SJSA1 (cell line): ENCODE results near the gene MPC1. TPM values are rescaled to one million over a fixed set of nuclear protein-coding genes. Genes with fewer than 3 reads are reported as not detected.

Experiments used
- DNase-seq, 2 experiments: peaks; one replicate each; pipeline ENCODE4 v3.0.0-alpha.2; 2015 to 2020; ENCODE audit warnings: low spot score in 2 of 2, low read depth in 1 of 2
- H3K27ac ChIP-seq: fragments of 250-450 bp; sonication (Bioruptor Pico); 2 replicates; pipeline ENCODE4 v1.5.1; 2020; ENCODE audit warnings: mild to moderate bottlenecking, moderate library complexity
- H3K27me3 ChIP-seq: fragments of 250-450 bp; sonication (Bioruptor Pico); replicated peaks from 2 replicates; pipeline ENCODE4 v1.5.1; 2020; ENCODE audit warnings: mild to moderate bottlenecking, moderate library complexity
- H3K36me3 ChIP-seq: fragments of 250-450 bp; sonication (Bioruptor Pico); 2 replicates; pipeline ENCODE4 v1.5.1; 2020; ENCODE audit warnings: mild to moderate bottlenecking
- H3K4me1 ChIP-seq: fragments of 250-450 bp; sonication (Bioruptor Pico); replicated peaks from 2 replicates; pipeline ENCODE4 v1.6.1; 2021; ENCODE audit warnings: mild to moderate bottlenecking
- H3K4me3 ChIP-seq: fragments of 250-450 bp; sonication (Bioruptor Pico); 2 replicates; pipeline ENCODE4 v1.5.1; 2020; ENCODE audit warnings: mild to moderate bottlenecking
- H3K9me3 ChIP-seq: fragments of 250-450 bp; sonication (Bioruptor Pico); replicated peaks from 2 replicates; pipeline ENCODE4 v1.5.1; 2020; ENCODE audit warnings: mild to moderate bottlenecking
- total RNA-seq: library from RNA; depleted of rRNA; stranded (reverse); fragments of >200 nt; shearing (Covaris generic); gene quantifications from 2 replicates; pipeline ENCODE4 v1.2.3, GENCODE V29; 2014; rRNA removed

Gene MPC1
- total RNA-seq, 1 experiment from 2014 or later: 127 TPM

- H3K27ac ChIP-seq: no peak overlapping the region
- no peaks in the 10 kb centered on the region for H3K9me3 ChIP-seq
- DNase-seq: no peak
Observed at GRCh38 chr6:166318649-166319600, 63.8 kb downstream of the MPC1 start.

GRCh38 chr6:166318227-166318626 lies 64.5 kb downstream of the MPC1 start:
- Histone ChIP-seq H3K4me1 (peaks cover 5% of the 10 kb centered on the region), H3K9me3 (no peaks in the 10 kb centered on the region), H3K4me3 (no peak overlapping the region), H3K27me3 (no peaks in the 10 kb centered on the region), H3K36me3 (peaks cover 31% of the 10 kb centered on the region), H3K27ac (no peak overlapping the region)
- no peak for DNase-seq

More at GRCh38 chr6:166318649-166319600, 63.8 kb downstream of the MPC1 start:
- peaks cover 35% of the 10 kb centered on the region for H3K36me3 ChIP-seq
- peaks cover 5% of the 10 kb centered on the region for H3K4me1 ChIP-seq
- H3K27me3 ChIP-seq: no peaks in the 10 kb centered on the region
- H3K4me3 ChIP-seq: no peak overlapping the region

GRCh38 chr6:166317261-166318212 lies 65.2 kb downstream of the MPC1 start:
- H3K36me3 ChIP-seq: peaks cover 24% of the 10 kb centered on the region
- H3K4me3 ChIP-seq: no peak overlapping the region
- H3K27ac ChIP-seq: no peak overlapping the region
- peaks cover 5% of the 10 kb centered on the region for H3K4me1 ChIP-seq
- no peaks in the 10 kb centered on the region for H3K27me3 ChIP-seq
- DNase-seq: no peak
- H3K9me3 ChIP-seq: no peaks in the 10 kb centered on the region

- Histone ChIP-seq H3K27me3 (no peaks in the 10 kb centered on the region), H3K36me3 (peaks cover 12% of the 10 kb centered on the region), H3K27ac (no peak overlapping the region), H3K9me3 (no peaks in the 10 kb centered on the region), H3K4me1 (peaks cover 5% of the 10 kb centered on the region), H3K4me3 (no peak overlapping the region)
- no peak for DNase-seq
Observed at GRCh38 chr6:166315436-166315835, 67.3 kb downstream of the MPC1 start.

Other genes starting within 250 kb of the MPC1 start
- not detected in 2 replicates for gene TBXT, start 215.1 kb downstream of the MPC1 start, total RNA-seq
- 0.76 and 1.0 TPM in 2 replicates for gene PRR18, start 74.5 kb downstream of the MPC1 start, total RNA-seq
- 88.2 and 101 TPM in 2 replicates for gene SFT2D1, start 40.4 kb downstream of the MPC1 start, total RNA-seq
- gene RAMACL, start 203.7 kb upstream of the MPC1 start, total RNA-seq: 0.24 and 0.50 TPM in 2 replicates
- gene RPS6KA2, start 244.3 kb upstream of the MPC1 start, total RNA-seq: 15.6 and 16.2 TPM in 2 replicates